DMS153 treated with DMSO at 0.1 percent for 48 hours (cell line): ENCODE results near the gene LIX1.
"Not testable (repeated sequence)": the region's sequence is repeated elsewhere in the genome, so short reads cannot be mapped to it uniquely, and the experiment has no call there.

ENCODE experiments used
- DNase-seq: peaks from one replicate; lab custom pipeline; 2025; ENCODE audit not compliant: unreplicated experiment; lab: John Stamatoyannopoulos, UW

LIX1 gene

DNA sequence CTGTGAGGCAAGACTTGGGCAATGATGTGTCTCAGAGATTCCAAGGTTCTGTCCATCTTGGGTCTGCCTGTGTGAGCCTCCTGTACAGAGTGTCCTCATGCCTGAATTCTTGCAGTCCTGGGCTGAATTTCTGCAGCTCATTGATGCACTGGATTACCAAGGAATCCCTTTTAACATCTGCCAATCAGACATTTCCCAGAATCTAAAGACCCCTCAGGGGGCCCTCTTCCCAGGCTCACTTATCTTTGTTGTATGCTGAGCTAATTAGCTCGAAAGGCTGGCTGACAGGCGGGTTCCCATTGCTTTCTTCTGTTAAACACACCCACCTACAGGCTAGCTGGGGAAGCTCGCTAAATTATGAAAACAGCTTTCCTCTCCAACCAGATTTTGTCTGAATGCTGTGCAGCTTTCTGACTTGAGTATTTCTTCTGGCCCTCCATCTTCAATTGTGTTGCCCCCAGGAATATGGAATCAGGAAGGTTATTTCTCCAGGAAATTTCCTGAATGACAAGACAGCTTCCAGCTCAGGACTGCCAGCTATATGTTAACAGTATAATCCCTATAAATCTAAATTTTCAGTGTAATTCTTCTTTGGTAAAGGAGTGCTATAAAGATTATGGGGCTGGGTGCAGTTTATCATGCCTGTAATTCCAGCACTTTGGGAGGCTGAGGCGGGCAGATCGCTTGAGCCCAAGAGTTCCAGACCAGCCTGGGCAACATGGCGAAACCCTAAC, at the start of gene LIX1:
Gene LIX1 (minus strand): TSS at position 91 of the 734 bp plus-strand sequence. CDS start 35 bp downstream, at position 56.
- no peak for DNase-seq

DNA sequence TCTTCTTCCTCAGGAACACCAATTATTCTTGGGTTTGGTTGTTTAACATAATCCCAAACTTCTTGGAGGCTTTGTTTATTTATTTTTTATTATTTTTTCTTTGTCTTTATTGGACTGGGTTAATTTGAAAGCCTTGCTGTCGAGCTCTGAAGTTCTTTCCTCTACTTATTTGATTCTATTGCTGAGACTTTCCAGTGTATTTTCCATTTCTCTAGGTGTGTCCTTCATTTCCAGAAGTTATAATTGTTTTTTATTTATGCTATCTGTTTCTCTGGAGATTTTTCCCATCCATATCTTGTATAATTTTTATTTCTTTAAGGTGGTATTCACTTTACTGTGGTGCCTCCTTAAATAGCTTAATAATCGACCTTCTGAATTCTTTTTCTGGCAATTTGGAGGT, 49.5 kb upstream of the LIX1 start:
- DNase-seq, result no peak

DNA sequence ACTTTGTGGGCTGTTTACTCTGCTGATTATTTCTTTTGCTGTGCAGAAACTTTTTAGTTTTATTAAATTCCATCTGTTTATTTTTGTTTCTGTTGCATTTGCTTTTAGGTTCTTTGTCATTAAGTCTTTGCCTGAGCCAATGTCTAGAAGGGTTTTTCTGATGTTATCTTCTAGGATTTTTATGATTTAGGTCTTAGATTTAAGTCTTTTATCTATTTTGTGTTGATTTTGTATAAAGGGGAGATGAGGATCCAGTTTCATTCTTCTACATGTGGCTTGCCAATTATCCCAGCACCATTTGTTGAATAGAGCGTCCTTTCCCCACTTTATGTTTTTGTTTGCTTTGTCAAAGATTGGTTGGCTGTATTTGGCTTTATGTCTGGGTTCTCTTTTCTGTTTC, 47.1 kb upstream of the LIX1 start:
- not testable (repeated sequence) for DNase-seq

DNA sequence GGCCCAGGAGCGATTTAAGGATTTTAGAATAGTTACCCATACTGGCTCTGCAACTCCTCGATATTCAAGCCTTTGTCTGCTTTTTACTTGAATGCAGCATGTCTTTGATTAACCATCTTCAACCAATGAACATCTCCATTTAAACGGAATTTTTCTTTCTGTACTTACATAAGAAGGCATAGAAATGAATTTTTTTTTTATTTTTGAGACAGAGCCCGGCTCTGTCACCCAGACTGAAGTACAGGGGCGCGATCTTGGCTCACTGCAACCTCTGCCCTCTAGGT, 41.5 kb upstream of the LIX1 start:
- DNase-seq, result no peak

DNA sequence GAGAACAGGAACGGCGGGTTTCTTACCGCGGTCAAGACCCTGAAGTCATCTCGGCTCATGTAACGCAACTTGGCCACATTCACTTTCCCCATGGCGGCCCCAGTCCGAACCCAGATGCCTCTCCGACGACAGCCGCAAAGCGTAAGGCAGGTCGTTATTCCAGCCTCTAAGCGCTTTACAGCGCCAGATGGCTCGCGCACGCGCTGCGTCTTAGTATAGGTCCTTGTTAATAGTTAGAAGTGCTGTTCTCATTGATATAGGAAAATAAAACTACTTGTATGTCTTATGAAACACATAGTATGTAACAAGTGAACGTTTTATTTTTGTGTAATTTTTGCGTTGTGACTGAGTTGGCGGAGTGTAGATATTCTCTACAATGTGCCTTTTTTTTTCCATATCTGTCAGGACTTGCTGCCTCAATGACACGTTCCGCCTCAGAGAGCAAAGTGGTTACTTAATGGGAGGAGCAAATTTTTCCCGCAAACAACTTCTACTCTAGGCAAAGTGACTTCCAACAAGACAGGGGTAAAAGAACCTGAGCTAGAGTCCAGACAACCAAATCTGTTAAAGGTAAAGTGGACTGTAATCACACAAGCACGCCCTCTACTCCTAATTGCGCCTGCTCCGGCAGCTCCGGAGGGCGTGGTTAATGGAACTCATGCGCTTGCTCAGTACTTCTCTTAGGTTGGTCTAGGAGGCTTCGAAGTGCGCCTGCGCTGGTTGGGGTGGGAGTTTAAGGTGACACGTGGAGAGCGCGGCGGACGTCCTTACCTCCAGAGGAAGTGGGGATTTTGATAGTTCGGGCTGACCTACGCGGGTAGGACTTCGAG, 40.9 kb upstream of the LIX1 start, which contains the start of gene RIOK2:
Gene RIOK2 (minus strand): TSS at position 148 of the 830 bp plus-strand sequence. CDS start 56 bp downstream, at position 92.
- peak; percentile 71 for DNase-seq

DNA sequence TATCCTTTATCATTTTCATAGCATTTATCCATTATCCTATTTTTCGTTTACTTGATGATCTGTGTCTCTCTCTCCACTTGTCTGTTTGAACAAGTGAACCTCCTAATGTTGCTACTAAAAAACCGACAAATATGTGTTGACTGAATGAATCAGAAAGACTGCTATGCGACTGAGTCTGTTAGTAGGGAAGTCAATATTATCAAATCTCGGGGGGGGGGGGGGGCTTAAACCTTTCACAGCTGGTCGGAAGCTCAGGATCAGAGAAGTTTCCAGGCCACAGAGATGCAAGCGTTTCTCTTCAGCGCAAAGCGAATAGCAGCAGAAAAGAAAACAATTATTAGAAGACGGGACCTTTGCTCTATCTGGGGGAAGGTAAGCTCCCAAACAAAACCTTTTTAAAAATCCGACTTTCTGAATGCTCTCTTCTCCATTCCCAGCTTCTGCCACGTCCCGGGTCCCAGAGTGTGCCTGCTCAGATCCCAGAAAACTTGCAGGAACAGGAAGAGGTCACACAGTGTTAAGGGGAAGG, 40.2 kb upstream of the LIX1 start:
- no peak for DNase-seq

DNA sequence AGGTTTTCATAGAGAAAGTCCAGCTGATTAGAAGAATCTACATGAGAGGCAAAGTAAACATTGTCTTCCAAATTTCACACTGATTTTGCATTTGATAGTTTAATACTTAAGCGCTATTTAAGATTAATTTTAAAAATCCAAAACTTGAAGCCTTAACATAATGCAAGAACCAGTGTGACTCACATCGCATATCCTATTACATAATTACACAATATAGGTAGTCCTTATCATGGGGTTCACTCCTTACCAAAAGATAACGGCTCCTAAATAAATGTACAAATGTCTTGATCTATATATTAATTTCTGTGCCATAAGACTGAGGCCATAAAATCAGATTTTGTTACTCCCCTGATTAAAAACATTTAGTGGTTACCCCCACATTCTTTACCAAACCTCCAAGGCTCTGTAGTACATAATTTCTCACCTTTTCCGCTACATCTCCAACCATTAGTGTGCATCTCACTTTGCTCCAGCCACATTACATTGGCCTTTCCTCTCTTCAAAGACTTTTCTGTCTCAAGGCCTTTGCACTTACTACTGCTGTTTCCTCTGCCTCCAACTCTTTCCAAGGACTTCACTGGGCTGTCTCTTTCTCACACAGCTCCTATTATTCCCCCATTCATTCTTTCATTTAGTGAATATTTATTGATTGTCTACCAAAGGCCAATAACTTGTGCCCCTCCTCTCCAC, 39.6 kb upstream of the LIX1 start:
- DNase-seq, result no peak

DNA sequence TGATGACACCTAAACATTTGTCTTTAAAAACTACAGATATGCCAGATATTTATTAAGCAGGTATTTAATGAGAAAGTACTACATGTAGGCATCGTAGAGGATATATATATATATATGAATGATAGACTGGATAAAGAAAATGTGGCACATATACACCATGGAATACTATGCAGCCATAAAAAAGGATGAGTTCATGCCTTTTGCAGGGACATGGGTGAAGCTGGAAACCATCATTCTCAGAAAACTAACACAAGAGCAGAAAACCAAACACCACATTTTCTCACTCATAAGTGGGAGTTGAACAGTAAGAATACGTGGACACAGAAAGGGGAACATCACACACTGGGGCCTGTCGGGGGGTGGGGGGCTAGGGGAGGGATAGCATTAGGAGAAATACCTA, 37.0 kb upstream of the LIX1 start:
- not testable (repeated sequence) for DNase-seq

DNA sequence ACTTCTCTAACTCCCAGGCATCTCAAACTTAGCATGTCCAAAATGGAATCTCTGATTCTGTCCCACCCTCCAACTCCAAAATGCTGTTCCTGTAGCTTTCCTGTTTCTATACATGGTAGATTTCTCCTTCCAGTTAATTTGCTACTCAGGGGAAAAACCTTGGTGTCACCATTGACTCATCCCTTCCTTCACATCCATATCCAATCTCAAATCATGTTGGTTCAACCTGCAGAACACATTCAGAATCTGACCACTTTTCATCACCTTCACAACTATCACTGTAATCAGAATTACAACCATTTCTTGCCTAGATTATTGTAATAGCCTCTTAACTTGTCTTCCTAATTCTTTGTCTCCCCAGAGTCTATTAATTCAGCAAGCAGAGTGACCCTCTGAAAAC, 29.8 kb upstream of the LIX1 start:
- no peak for DNase-seq

DNA sequence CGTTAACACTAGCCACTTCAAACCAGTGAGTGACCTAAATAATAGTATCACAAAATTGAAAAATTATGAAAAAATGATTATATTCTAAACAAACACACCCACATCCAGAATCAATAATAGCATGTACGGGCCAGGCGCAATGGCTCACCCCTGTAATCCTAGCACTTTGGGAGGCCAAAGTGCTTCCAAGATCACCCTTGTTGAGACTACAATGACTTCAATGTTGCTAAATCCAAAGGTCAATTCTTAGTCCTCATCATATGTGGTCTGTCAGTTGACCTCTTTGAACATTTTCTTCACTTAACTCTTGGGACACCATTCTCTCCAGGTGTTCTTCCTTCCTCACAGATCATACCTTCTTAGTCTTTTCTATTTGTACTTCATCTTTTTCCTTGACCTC, 29.3 kb upstream of the LIX1 start:
- no peak for DNase-seq

DNA sequence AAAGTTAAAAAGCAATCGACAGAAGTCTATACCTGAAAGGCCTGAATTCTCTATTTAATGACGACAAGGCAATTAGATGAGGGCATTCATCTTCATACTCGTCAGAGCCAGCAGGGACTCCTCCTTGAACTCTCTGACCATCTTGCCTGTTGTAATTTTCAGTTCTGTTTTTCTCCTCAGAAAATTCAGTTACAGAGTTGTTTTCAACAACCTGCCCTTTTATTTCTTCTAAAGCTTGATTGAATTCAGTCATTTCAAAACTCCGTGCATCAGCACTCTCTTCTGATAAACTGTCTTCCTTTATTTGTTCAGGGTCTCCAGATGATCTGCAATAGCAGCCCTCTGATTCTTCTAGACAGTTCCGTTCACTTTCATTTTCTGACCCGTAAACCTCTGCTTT, 25.0 kb upstream of the LIX1 start:
- DNase-seq, result no peak

DNA sequence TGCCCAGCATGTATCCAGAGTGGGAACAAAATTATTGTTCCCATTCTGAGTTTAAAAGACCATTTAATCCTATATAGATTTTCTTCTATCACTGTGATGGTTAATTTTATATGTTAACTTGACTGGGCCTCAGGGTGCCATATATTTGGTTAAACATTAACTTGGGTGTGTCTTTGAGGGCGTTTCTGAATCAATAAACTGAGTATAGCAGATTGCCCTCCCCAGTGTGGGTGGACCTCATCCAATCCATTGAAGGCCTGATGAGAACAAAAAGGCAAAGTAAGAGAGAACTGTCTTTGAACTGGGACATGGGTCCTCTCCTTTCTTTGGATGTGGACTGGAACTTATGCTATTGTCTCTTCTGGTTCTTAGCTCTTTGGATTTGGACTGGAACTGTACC, 23.3 kb upstream of the LIX1 start:
- no peak for DNase-seq

DNA sequence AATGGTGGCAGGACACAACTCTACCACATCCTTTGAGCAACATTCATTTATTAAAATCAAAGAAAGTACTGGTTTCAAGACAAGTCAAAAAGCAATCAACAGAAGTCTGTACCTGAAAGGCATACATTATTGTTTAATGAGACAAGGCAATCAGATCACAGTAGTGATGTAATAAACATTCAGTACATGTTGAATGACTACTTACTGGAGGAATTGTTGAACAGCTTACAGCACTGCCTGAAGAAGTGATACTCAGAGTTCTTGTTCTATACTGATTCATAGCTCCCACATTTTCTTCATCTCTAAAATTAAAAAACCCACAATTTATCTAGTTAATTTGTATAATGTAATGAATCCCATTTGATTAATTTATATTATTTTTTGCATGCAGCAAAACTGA, 22.4 kb upstream of the LIX1 start:
- DNase-seq, result no peak

DNA sequence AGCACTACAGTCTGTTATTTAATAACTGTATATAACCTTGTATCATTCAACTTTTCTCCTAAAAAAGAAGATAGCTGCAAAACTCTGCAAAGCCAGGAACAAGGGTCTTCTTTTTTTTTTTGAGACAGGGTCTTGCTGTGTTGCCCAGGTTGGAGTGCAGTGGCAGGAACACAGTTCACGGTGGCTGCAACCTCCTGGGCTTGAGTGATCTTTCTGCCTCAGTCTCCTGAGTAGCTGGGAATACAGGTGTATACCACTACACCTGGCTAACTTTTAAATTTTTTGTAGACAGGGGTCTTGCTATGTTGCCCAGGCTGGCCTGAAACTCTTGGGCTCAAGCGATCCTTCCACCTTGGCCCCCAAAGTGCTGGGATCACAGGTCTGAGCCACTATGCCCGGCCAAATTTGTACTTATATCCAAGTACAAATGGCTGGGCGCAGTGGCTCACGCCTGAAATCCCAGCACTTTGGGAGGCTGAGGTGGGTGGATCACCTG, 21.4 kb upstream of the LIX1 start:
- DNase-seq, result no peak

DNA sequence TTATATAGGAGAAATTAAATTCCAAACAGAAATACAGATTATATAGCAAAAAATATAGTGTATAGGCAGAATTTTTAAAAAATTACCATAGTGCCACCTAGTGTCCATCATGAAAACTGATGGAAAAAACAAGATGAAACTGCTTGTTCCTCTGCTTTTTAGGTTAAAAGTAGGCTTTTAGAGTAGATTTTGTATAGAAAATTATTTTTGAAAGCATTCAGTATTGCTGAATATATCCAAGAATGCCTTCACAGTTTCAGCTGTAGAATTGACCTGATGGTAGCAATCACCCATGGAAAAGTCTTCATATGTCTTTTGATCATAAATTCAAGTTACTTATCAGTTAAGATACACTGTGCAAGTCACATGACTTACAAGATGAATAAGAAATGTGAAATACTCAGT, 21.0 kb upstream of the LIX1 start:
- DNase-seq, result no peak

DNA sequence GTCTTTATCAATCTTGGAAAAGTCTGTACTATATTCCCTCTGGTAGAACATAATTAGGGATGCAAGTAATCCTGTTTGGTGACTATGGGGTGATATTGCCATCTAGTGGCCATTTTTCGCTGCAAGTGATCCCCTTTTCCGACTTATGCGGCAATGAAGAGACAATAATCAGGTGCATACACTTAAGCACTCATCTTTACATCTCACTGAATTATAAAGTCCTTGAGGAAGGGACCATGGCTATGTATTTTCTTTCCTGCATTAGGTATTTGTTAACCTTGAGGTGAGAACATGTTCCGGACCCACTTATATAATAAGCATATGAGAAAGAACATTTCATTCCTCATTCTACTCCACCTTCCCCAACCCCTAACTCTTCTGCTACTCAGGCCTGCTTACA, 19.6 kb upstream of the LIX1 start:
- peak; percentile 1 for DNase-seq

DNA sequence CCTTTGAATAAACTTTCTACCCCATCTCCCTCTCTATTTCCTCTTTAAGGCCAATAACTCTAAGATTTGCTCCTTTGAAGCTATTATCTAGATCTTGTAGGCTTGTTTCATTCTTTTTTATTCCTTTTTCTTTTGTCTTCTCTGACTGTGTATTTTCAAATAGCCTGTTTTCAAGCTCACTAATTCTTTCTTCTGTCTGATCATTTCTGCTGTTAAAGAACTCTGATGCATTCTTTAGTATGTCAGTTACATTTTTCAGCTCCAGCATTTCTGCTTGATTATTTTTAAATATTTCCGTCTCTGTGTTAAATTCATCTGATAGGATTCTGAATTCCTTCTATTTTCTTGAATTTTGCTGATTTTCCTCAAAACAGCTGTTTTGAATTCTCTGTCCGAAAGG, 15.3 kb upstream of the LIX1 start:
- DNase-seq, result no peak

DNA sequence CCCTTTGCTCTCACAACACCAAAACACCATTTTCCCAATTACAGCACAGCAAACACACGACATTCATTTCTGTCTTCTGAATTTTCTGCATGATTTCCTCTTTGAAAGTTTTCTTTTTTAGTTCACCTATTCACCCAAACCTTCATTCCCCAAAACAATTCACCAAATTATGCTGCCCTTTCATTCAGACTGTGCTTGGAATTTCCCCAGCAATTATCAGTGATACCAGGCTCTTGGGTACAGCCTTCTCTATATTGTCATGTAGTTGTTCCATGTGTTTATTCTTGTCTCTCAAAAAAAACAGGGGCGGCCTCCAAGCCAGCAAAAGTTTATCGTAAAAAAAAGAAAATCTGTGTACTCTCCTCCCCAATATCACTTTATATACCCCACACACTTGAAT, 9.0 kb upstream of the LIX1 start:
- DNase-seq, result no peak

DNA sequence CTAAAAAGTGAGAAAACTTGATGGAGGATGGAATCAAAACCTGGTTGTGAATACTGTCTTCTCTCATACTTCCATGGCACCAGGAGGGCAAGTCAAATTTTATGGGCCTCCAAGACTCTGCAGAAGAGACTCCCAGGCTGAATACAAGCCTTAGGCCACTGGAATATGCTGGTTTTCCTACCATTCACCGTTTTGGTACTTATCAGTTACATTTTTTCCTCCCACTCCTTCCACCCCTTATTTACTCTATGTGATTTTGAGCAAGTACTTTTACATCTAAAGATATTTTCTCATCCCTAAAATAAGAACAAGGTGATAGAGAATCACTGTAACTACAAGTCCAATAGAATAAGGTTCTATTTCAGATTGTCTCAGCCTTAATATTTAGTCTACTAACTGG, 8.0 kb upstream of the LIX1 start:
- no peak for DNase-seq

DNA sequence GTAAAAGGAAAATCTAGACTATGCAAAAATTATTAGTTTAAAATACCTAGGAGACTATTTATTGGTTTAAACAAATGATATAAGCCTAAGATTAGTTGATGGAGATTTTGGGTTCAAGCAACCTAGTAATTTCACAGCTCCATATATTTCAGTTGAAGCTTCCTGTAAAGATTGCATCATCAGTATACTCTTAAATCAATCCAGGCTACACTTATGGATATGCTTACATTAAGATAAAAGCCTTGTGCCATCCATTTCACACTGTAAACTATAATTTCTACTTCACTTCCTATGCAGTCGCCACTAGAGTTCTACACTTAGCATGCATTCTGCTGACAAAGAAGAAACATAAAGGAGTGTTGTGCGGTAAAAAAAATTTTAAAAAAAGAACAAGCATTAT, 7.3 kb upstream of the LIX1 start:
- no peak for DNase-seq

DNA sequence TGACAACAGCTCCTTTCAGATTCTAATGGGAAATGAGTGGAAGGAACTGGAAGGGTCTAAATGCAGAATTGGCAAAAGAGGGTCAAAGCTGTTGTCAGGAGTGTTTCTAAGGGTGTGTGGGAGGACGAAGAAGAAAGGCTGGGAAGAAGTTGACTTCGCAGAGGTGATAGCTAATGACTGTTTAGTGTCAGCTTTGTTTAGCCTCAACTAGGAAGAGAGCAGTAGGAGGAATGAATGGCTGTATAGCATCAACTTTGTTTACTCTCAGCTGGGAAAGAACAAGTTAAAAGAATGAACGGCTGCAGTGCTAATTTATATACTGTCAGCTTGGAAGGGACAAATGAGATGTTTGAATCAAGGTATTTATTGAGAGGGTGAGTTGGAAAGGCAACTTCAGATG, 5.9 kb upstream of the LIX1 start:
- DNase-seq, result no peak

DNA sequence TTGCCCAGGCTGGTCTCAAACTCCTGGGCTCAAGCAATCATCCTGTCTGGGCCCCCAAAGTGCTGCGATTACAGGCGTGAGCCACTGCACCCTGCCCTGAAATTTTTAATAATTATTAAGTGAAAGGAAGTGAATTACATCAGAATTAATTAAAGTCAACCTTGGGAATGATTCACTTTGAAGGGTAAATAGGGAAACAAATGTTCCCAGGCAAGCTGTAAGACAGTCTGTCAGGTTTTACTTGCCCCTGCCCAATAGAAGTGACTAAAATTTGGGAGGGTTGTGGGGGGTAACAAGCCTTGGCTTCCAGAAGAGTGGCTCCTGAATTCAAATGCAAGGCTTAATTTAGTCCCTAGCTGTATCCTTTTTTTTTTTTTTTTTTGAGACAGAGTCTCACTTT, 1.3 kb upstream of the LIX1 start:
- no peak for DNase-seq
